Left lung (tissue), 10 donors: ENCODE measurements around the gene MYH7B. TPM values are rescaled to one million over a fixed set of nuclear protein-coding genes. Genes with fewer than 3 reads are reported as not detected.

Experiments
- ATAC-seq: fragments of 200-7000 bp; cut with Tn5 transposase; one replicate; pipeline ENCODE4 v1.9.1; 2020; ENCODE audit warnings: moderate library complexity
- DNase-seq, 4 donors: peaks; one replicate each; pipeline ENCODE4 v3.0.0-alpha.2; 2013 to 2020
- H3K27ac ChIP-seq, 2 donors: fragments of 200-600 bp; sonication (generic) in 1 of 2; one replicate each; pipeline versions ENCODE4 v1.5.0 to v1.8.0; 2020 to 2021
- H3K27me3 ChIP-seq, 2 donors: fragments of 200-600 bp; sonication (generic) in 1 of 2; one replicate each; pipeline versions ENCODE4 v1.5.0 to v1.8.0; 2020 to 2021
- H3K36me3 ChIP-seq, 2 donors: fragments of 200-600 bp; sonication (generic) in 1 of 2; one replicate each; pipeline versions ENCODE4 v1.5.0 to v1.8.0; 2020 to 2021
- H3K4me1 ChIP-seq, 2 donors: fragments of 200-600 bp; one replicate each; pipeline ENCODE4 v1.8.0; 2021
- H3K4me3 ChIP-seq, 2 donors: fragments of 200-600 bp; sonication (generic) in 1 of 2; one replicate each; pipeline versions ENCODE4 v1.5.0 to v1.8.0; 2020 to 2021; ENCODE audit warnings: mild to moderate bottlenecking in 1 of 2
- H3K9me3 ChIP-seq, 2 donors: fragments of 200-600 bp; sonication (generic) in 1 of 2; one replicate each; pipeline versions ENCODE4 v1.5.0 to v1.8.0; 2020 to 2021
- CTCF ChIP-seq, 2 donors: fragments of 200-600 bp; sonication (generic) in 1 of 2; IDR thresholded peaks; one replicate each; pipeline versions ENCODE4 v1.5.0 to v1.8.0; 2021; ENCODE audit warnings: antibody characterized with exemption in 2 of 2
- intact Hi-C, 2 donors: fragments of 100-400 bp; cut with DNase I; formaldehyde crosslinking; loops; one replicate each; pipeline versions ENCODE4 v1.11.2 to v1.14.2; 2022
- polyA plus RNA-seq, 6 donors: library from polyadenylated mRNA; unstranded; fragments of 120-200 nt; gene quantifications; one replicate each; pipeline ENCODE4 v1.2.1, GENCODE V29; 2013; ENCODE audit not compliant: insufficient read length in 6 of 6
- total RNA-seq, 2 donors: library from RNA; stranded (reverse); fragmentation: NEBNext Ultra II Directional; extraction: Animal tissue kit (Norgen Biotek cat#: 25700); gene quantifications; one replicate each; pipeline ENCODE4 v1.2.1, GENCODE V29; 2021
- donor health status: DM: no; HTN: yes; CAD: no.
- donor health status: DM: no; HTN: no; CAD: no.

The MYH7B gene
- total and polyA plus RNA-seq, 8 donors, result 0.34 to 2.7 (median 2.0) TPM

- Histone ChIP-seq H3K4me3 (no peak overlapping the region), H3K27me3 (no peaks in the 10 kb centered on the region), H3K27ac (no peak overlapping the region), H3K36me3 (peaks cover 0 to 28% of the 10 kb centered on the region in 2 donors), H3K9me3 (no peaks in the 10 kb centered on the region), H3K4me1 (peaks cover 5 to 21% of the 10 kb centered on the region in 2 donors)
- no peak for DNase-seq
- intact Hi-C loops, result no loop called here
- TF ChIP-seq CTCF (IDR thresholded peaks at IDR 0.05), result no peak
- ATAC-seq, result no peak
Measured at GRCh38 chr20:34953960-34954359, 1.7 kb upstream of the MYH7B start.

GRCh38 chr20:34954904-34955230, 801 bp upstream of the MYH7B start:
- peaks cover 5 to 21% of the 10 kb centered on the region in 2 donors for H3K4me1 ChIP-seq
- H3K36me3 ChIP-seq, result peaks cover 0 to 21% of the 10 kb centered on the region in 2 donors
- TF ChIP-seq CTCF (IDR thresholded peaks at IDR 0.05), result no peak
- peak overlapping the region; percentile 65 to 77 for H3K4me3 ChIP-seq
- H3K27me3 ChIP-seq, result no peaks in the 10 kb centered on the region
- H3K9me3 ChIP-seq, result no peaks in the 10 kb centered on the region
- ATAC-seq (peak; percentile 14), DNase-seq (peak in 1 of 4 donors; percentile 33)
- intact Hi-C loops, result no loop called here
- peak overlapping the region; percentile 89 to 92 for H3K27ac ChIP-seq

GRCh38 chr20:34956041-34956458, 382 bp downstream of the MYH7B start:
- Histone ChIP-seq H3K9me3 (no peaks in the 10 kb centered on the region), H3K27me3 (no peaks in the 10 kb centered on the region), H3K4me1 (peaks cover 5 to 21% of the 10 kb centered on the region in 2 donors), H3K4me3 (peak overlapping the region; percentile 65 to 77), H3K36me3 (peaks cover 0 to 9% of the 10 kb centered on the region in 2 donors), H3K27ac (peak overlapping the region; percentile 89 to 92)
- intact Hi-C loops, result loop anchor here in 1 of 2 donors (2.0 kb wide), 1 partner anchor 81 kb away; no protein-coding TSS in a partner anchor
- DNase-seq (no peak), ATAC-seq (no peak)
- no peak for TF ChIP-seq CTCF (IDR thresholded peaks at IDR 0.05)

GRCh38 chr20:34956751-34957472, 1.2 kb downstream of the MYH7B start:
- peaks cover 0 to under 1% of the 10 kb centered on the region in 2 donors for H3K36me3 ChIP-seq
- no peak for ATAC-seq
- no peak overlapping the region for H3K4me3 ChIP-seq
- intact Hi-C loops, result loop anchor here in 1 of 2 donors (2.0 kb wide), 1 partner anchor 82 kb away; no protein-coding TSS in a partner anchor
- no peak for TF ChIP-seq CTCF (IDR thresholded peaks at IDR 0.05)
- H3K9me3 ChIP-seq, result no peaks in the 10 kb centered on the region
- H3K27me3 ChIP-seq, result no peaks in the 10 kb centered on the region
- H3K4me1 ChIP-seq, result peaks cover 5 to 21% of the 10 kb centered on the region in 2 donors
- DNase-seq, result no peak
- no peak overlapping the region for H3K27ac ChIP-seq

DNA sequence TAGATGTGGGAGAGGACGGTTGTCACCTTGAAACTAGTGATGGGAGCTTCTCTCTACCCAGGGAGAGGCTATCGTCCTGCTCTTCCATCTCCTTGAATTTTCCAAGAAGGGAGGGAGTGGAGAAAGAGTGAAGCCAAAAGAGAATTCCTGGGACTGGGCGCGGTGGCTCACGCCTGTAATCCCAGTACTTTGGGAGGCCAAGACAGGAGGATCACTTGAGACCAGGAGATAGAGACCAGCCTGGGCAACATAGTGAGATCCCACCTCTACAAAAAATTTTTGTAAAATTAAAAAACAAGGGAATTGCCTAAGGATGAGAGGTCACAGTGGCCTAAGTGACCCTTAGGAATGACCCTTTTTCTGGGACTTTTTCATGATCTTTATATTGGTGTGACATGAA, 8.8 kb downstream of the MYH7B start:
- intact Hi-C loops, result no loop called here
- H3K36me3 ChIP-seq, result no peaks in the 10 kb centered on the region
- ATAC-seq, result no peak

More for the DNA sequence above, 8.8 kb downstream of the MYH7B start:
- H3K4me1 ChIP-seq, result no peaks in the 10 kb centered on the region
- no peak for TF ChIP-seq CTCF (IDR thresholded peaks at IDR 0.05)
- DNase-seq, result no peak
- H3K27me3 ChIP-seq, result no peaks in the 10 kb centered on the region
- no peaks in the 10 kb centered on the region for H3K9me3 ChIP-seq
- H3K4me3 ChIP-seq, result no peak overlapping the region
- no peak overlapping the region for H3K27ac ChIP-seq
